ENCODE measurements around the gene SLC41A3. TPM values are rescaled to one million over a fixed set of nuclear protein-coding genes. Genes with fewer than 3 reads are reported as not detected.
A peak's percentile ranks its signal among the peaks of the same experiment; 100 is the strongest.

SLC41A3 gene
- total and polyA plus RNA-seq, 2 of the 8 experiments (the other 6 are each of a cell fraction or from before 2014, with no cell fraction given) = 30.2 to 56.4 TPM

DNA sequence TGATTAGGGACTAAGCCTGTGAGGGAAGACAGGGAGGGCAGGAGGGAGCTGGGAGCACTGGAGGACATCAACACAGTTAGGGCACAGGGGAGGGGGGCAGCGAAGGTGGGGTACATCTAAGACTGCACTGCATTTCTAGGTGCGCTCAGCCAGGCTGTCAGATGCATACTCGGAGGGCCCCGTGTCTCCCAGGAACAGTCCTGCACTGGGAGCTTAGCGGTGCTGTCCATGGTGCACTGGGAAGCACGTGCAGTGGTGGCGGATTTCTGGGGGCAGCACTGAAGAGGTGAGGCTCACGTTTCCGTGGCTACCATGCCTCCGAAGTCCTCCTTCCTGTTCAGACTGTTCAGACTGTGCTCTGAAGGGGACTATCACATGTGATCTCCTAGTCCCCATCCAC is 60.5 kb downstream of the SLC41A3 start:
- no peak for TF ChIP-seq SRF (IDR thresholded peaks at IDR 0.05; ENCODE audit: low read depth, low read length)
- no peak for TF ChIP-seq JUND (IDR thresholded peaks at IDR 0.05; ENCODE audit: low read length)
- TF ChIP-seq CBX8 (IDR thresholded peaks at IDR 0.05; ENCODE audit: borderline replicate concordance, low read depth, low read length) = no peak
- TF ChIP-seq, protein P1, sequence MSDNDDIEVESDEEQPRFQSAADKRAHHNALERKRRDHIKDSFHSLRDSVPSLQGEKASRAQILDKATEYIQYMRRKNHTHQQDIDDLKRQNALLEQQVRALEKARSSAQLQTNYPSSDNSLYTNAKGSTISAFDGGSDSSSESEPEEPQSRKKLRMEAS (IDR thresholded peaks at IDR 0.05) = peak; percentile 89
- no peak for TF ChIP-seq SIX5 (IDR thresholded peaks at IDR 0.05; ENCODE audit: low read depth, low read length)
- TF ChIP-seq, protein P2, sequence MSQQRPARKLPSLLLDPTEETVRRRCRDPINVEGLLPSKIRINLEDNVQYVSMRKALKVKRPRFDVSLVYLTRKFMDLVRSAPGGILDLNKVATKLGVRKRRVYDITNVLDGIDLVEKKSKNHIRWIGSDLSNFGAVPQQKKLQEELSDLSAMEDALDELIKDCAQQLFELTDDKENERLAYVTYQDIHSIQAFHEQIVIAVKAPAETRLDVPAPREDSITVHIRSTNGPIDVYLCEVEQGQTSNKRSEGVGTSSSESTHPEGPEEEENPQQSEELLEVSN (IDR thresholded peaks at IDR 0.05) = 0 out of 2 replicates have a peak, but pooled peaks have one; percentile 13
- no peak for TF ChIP-seq KDM5A (IDR thresholded peaks at IDR 0.05; ENCODE audit: low read length)
- TF ChIP-seq SAP30 (IDR thresholded peaks at IDR 0.05; ENCODE audit: insufficient read depth, insufficient replicate concordance, low read length) = peak; percentile 40
- no peak for TF ChIP-seq TBP (IDR thresholded peaks at IDR 0.05; ENCODE audit: low read depth, low read length)
- TF ChIP-seq SIN3A (conservative IDR thresholded peaks at IDR 0.05 in 1 of 2, IDR thresholded peaks at IDR 0.05 in 1 of 2; ENCODE audit: low read depth in 1 of 2, low read length in 2 of 2) = peak; percentile 51 to 85; a peak in 2 of 4 replicates
- Histone ChIP-seq H2BK5ac (ENCODE audit: low read depth, low read length) (no peak overlapping the region), H3K36me3 (ENCODE audit: control insufficient read depth in 2 of 4, insufficient read depth in 4 of 4, low read length in 3 of 4) (no peaks in the 10 kb centered on the region; a peak in 1 of 8 replicates), H2AK5ac (ENCODE audit: low read depth, low read length) (no peak overlapping the region; the same call in 1 of the 2 replicates), H3K56ac (replicated peaks; ENCODE audit: insufficient read length, low read depth, low read length) (no peak overlapping the region), H3K14ac (ENCODE audit: insufficient read length) (no peak overlapping the region), H2AFZ (ENCODE audit: low read length) (no peak overlapping the region), H2BK20ac (ENCODE audit: low read length) (peak overlapping the region; percentile 15; the same call in 1 of the 2 replicates), H3K27ac (ENCODE audit: low read depth, low read length) (no peak overlapping the region), H3K18ac (ENCODE audit: extremely low read depth, low read length) (no peak overlapping the region), H3K9me3 (ENCODE audit: insufficient read depth in 2 of 2, low read depth in 1 of 2, low read length in 1 of 2) (peaks cover 15 to 17% of the 10 kb centered on the region in 2 experiments), H4K91ac (replicated peaks; ENCODE audit: insufficient read length, low read length) (peak overlapping the region; percentile 59), H2BK12ac (ENCODE audit: low read depth, low read length) (no peak overlapping the region), H3K27me3 (replicated peaks in 1 of 4; ENCODE audit: control insufficient read depth in 3 of 4, extremely low read depth in 1 of 4, insufficient read depth in 3 of 4, low read length in 3 of 4) (no peaks in the 10 kb centered on the region), H3K23me2 (ENCODE audit: low read depth, low read length) (no peaks in the 10 kb centered on the region), H4K20me1 (replicated peaks in 1 of 2; ENCODE audit: control insufficient read depth in 1 of 2, insufficient read depth in 2 of 2, low read length in 2 of 2) (no peaks in the 10 kb centered on the region), H3K4me3 (ENCODE audit: extremely low read depth in 1 of 4, insufficient read depth in 2 of 4, low read depth in 3 of 4, low read length in 4 of 4) (no peak overlapping the region), H2BK15ac (ENCODE audit: low read length) (no peak overlapping the region), H3K79me2 (ENCODE audit: control insufficient read depth in 1 of 2, insufficient read depth in 2 of 2, low read length in 2 of 2) (no peaks in the 10 kb centered on the region), H3K23ac (ENCODE audit: insufficient read length) (no peak overlapping the region), H3K4me2 (ENCODE audit: insufficient read depth in 1 of 2, low read depth in 2 of 2, low read length in 2 of 2) (no peak overlapping the region), H3K4ac (replicated peaks; ENCODE audit: insufficient read length, low read depth, low read length) (no peak overlapping the region), H2BK120ac (replicated peaks; ENCODE audit: low read depth, low read length) (no peak overlapping the region), H3K79me1 (ENCODE audit: low read depth, low read length) (no peaks in the 10 kb centered on the region), H3K9ac (replicated peaks in 1 of 4; ENCODE audit: extremely low read depth in 1 of 4, low read depth in 3 of 4, low read length in 3 of 4) (no peak overlapping the region), H4K5ac (ENCODE audit: insufficient read length, low read depth, low read length) (no peak overlapping the region), H4K8ac (ENCODE audit: extremely low read depth, insufficient read depth, low read length) (no peak overlapping the region), H3K4me1 (replicated peaks in 1 of 4; ENCODE audit: control insufficient read depth in 3 of 4, insufficient read depth in 4 of 4, low read length in 3 of 4) (peaks cover 0 to 14% (median 2%) of the 10 kb centered on the region in 4 experiments; a peak in 4 of 7 replicates)
- FAIRE-seq = no peak
- DNase-seq (ENCODE audit: low read depth in 1 of 2, low spot score in 2 of 2) = no peak
- POLR2A ChIA-PET (ENCODE audit: partially characterized antibody) = interaction anchor here (1.0 kb wide), 1 partner anchor 9 kb away, joined by 3 read pairs; no protein-coding TSS in a partner anchor
- WGBS, 2 experiments (ENCODE audit: extremely low coverage in 1 of 2, insufficient coverage in 1 of 2, insufficient read length in 1 of 2, insufficient replicate concordance in 2 of 2, low coverage in 1 of 2, low lambda C conversion rate in 2 of 2, missing lambda C conversion rate in 1 of 2) = 90% methylated on average over 9 of the region's 10 CpGs; no CpG with 5 or more reads in 1 of the 2 experiments
- CTCF ChIA-PET (ENCODE audit: partially characterized antibody) = interaction anchor here (0.7 to 2.4 kb wide), 5 partner anchors 10 to 109 kb away, joined by 3 to 8 read pairs (median 3); no protein-coding TSS in a partner anchor
